Adrenal gland (tissue), 12 donors: ENCODE data around the gene SIN3A. TPM values are rescaled to one million over a fixed set of nuclear protein-coding genes. Genes with fewer than 3 reads are reported as not detected.

ENCODE experiments used
- DNase-seq, 7 donors: peaks; one replicate each; pipeline ENCODE4 v3.0.0-alpha.2; 2019 to 2020
- H3K27ac ChIP-seq, 5 donors: fragments of 200-600 bp; sonication (generic) in 4 of 5; 1 replicate in 3 of 5; 2 replicates in 2 of 5; pipeline versions ENCODE4 v1.5.1 to v1.8.0; 2016 to 2020; ENCODE audit warnings: mild to moderate bottlenecking in 1 of 5
- H3K27me3 ChIP-seq: fragments of 200-600 bp; 2 replicates; pipeline ENCODE4 v1.8.0; 2021
- H3K36me3 ChIP-seq, 2 donors: fragments of 200-600 bp; replicated peaks in 1 of 2; 1 replicate in 1 of 2; 2 replicates in 1 of 2; pipeline versions ENCODE4 v1.5.1 to v1.8.0; 2018 to 2022
- H3K4me1 ChIP-seq, 2 donors: fragments of 200-600 bp; replicated peaks in 1 of 2; 1 replicate in 1 of 2; 2 replicates in 1 of 2; pipeline versions ENCODE4 v1.5.1 to v1.8.0; 2018 to 2021
- H3K4me3 ChIP-seq, 4 donors: fragments of 200-600 bp; sonication (generic) in 3 of 4; one replicate each; pipeline ENCODE4 v1.5.1; 2016 to 2018
- H3K9me3 ChIP-seq, 3 donors: fragments of 200-600 bp; sonication (generic) in 1 of 3; replicated peaks in 1 of 3; 1 replicate in 2 of 3; 2 replicates in 1 of 3; pipeline versions ENCODE4 v1.5.1 to v1.8.0; 2016 to 2021
- POLR2A ChIP-seq, 2 donors: fragments of 450-650 bp; IDR thresholded peaks; one replicate each; pipeline ENCODE4 v1.6.1; 2017; ENCODE audit warnings: antibody characterized with exemption in 2 of 2, mild to moderate bottlenecking in 2 of 2, moderate library complexity in 1 of 2
- WGBS, 4 donors: extraction: QIAGEN DNeasy Blood & Tissue Kit in 2 of 4; methylation state at CpG; one replicate each; pipeline versions ENCODE4 v1.1.5 to v1.1.7; 2013 to 2017; 5-methylcytosine and 5-hydroxymethylcytosine counted together
- intact Hi-C, 2 donors: fragments of 100-400 bp; cut with DNase I; formaldehyde crosslinking; loops; one replicate each; pipeline versions ENCODE4 v1.14.1 to v1.15.0; 2022 to 2023
- microRNA counts, 2 donors: library from miRNA; unstranded; fragments of <30 nt; microRNA quantifications; one replicate each; lab custom pipeline; 2016
- microRNA-seq, 3 donors: library from miRNA; unstranded; fragments of <30 nt; microRNA quantifications; one replicate each; pipeline ENCODE4, GENCODE V29; 2017 to 2020
- polyA plus RNA-seq, 3 donors: library from polyadenylated mRNA; stranded (reverse); fragments of 200-250 nt in 2 of 3; fragments of 350-450 nt in 1 of 3; fragmentation: Illumina TruSeq in 1 of 3; extraction: RNeasy Lipid Tissue Mini Kit (QIAGEN cat#74804) in 1 of 3; gene quantifications; one replicate each; pipeline ENCODE4 v1.2.3, GENCODE V29; 2013 to 2014
- small RNA-seq, 2 donors: library from RNA; depleted of rRNA; stranded (forward); fragments of <200 nt; gene quantifications; one replicate each; pipeline ENCODE3, GENCODE V24; 2016
- total RNA-seq, 9 donors: library from RNA; depleted of rRNA in 4 of 9; stranded (reverse); fragments of >200 nt in 4 of 9; fragments of 120-200 nt in 1 of 9; fragmentation: NEBNext Ultra II Directional in 1 of 9; extraction: Animal tissue kit (Norgen Biotek cat#: 25700) in 1 of 9; gene quantifications; one replicate each; pipeline versions ENCODE4 v1.1.0 to v1.2.4, GENCODE V29; 2013 to 2023
- TF ChIP-seq, protein P1 (sequence below), 6 experiments: fragments of 450-650 bp in 4 of 6; fragments of 200-600 bp in 2 of 6; sonication (generic) in 1 of 6; IDR thresholded peaks; 1 replicate in 5 of 6; 2 replicates in 1 of 6; pipeline versions ENCODE4 v1.5.1 to v1.8.0; 2016 to 2021; ENCODE audit warnings: antibody characterized with exemption in 6 of 6, mild to moderate bottlenecking in 2 of 6, moderate library complexity in 1 of 6
- donor health status: healthy with polysubstance abuse.
- donor health status: Bipolar disorder and iron deficiency.
- donor health status: DM: yes; HTN: yes; CAD: no.
- donor health status: DM: no; HTN: no; CAD: no.
- donor health status: DM: no; HTN: no; CAD: no.
- donor health status: DM: yes; HTN: yes; CAD: no.

SIN3A gene
- total and polyA plus RNA-seq, 12 donors: 11.1 to 72.7 (median 32.0) TPM

DNA sequence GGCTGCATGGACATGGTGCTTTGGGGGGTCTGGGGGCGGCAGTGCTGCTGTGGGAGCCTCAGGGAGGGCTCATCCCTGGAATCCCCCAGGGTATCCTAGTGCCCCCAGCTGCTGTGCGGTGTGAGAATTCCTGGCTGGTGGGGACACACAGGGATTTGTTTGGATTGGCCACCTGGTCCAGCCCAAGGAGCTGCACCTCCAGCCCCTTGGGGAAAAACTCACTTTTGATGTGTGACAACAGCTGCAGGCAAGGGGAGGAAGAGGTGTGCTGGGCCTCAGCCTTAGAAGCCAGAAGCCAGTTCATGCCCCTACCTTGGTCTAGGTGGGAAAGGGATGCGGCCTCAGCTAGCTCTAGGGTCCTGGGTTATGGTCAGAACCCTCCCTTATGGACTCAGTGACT lies 124.0 kb downstream of the SIN3A start:
- no peak for TF ChIP-seq POLR2A (IDR thresholded peaks at IDR 0.05)
- TF ChIP-seq, protein P1, sequence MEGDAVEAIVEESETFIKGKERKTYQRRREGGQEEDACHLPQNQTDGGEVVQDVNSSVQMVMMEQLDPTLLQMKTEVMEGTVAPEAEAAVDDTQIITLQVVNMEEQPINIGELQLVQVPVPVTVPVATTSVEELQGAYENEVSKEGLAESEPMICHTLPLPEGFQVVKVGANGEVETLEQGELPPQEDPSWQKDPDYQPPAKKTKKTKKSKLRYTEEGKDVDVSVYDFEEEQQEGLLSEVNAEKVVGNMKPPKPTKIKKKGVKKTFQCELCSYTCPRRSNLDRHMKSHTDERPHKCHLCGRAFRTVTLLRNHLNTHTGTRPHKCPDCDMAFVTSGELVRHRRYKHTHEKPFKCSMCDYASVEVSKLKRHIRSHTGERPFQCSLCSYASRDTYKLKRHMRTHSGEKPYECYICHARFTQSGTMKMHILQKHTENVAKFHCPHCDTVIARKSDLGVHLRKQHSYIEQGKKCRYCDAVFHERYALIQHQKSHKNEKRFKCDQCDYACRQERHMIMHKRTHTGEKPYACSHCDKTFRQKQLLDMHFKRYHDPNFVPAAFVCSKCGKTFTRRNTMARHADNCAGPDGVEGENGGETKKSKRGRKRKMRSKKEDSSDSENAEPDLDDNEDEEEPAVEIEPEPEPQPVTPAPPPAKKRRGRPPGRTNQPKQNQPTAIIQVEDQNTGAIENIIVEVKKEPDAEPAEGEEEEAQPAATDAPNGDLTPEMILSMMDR (IDR thresholded peaks at IDR 0.05): no peak
- intact Hi-C loops: no loop called here

GRCh38 chr15:75327005-75327404 lies 124.5 kb downstream of the SIN3A start:
- H3K4me3 ChIP-seq: no peak overlapping the region
- WGBS, 4 donors: 82 to 94% (median 88%) methylated on average over 4 of the region's 4 CpGs
- H3K9me3 ChIP-seq: no peaks in the 10 kb centered on the region
- H3K4me1 ChIP-seq: peaks cover 0 to 4% of the 10 kb centered on the region in 2 donors
- no peak for TF ChIP-seq POLR2A (IDR thresholded peaks at IDR 0.05)
- TF ChIP-seq, protein P1 (IDR thresholded peaks at IDR 0.05): no peak
- H3K36me3 ChIP-seq: no peaks in the 10 kb centered on the region
- no peak for DNase-seq
- intact Hi-C loops: no loop called here
- H3K27ac ChIP-seq: no peak overlapping the region
- no peaks in the 10 kb centered on the region for H3K27me3 ChIP-seq

More for the DNA sequence above, 124.0 kb downstream of the SIN3A start:
- no peak for DNase-seq
- Histone ChIP-seq H3K4me1 (peaks cover 0 to 4% of the 10 kb centered on the region in 2 donors), H3K27me3 (no peaks in the 10 kb centered on the region), H3K27ac (no peak overlapping the region), H3K4me3 (no peak overlapping the region), H3K36me3 (no peaks in the 10 kb centered on the region), H3K9me3 (no peaks in the 10 kb centered on the region)
- WGBS, 4 donors: 40 to 95% (median 81%) methylated on average over 1 to 3 of the region's 3 CpGs

- peaks cover 0 to 4% of the 10 kb centered on the region in 2 donors for H3K4me1 ChIP-seq
- H3K27me3 ChIP-seq: no peaks in the 10 kb centered on the region
- intact Hi-C loops: no loop called here
- no peak overlapping the region for H3K4me3 ChIP-seq
- TF ChIP-seq POLR2A (IDR thresholded peaks at IDR 0.05): no peak
- H3K36me3 ChIP-seq: no peaks in the 10 kb centered on the region
- WGBS, 4 donors: 85 to 92% (median 91%) methylated on average over 4 of the region's 4 CpGs
- DNase-seq: peak in 1 of 7 donors; percentile 17
- no peaks in the 10 kb centered on the region for H3K9me3 ChIP-seq
- no peak overlapping the region for H3K27ac ChIP-seq
Measured at GRCh38 chr15:75325922-75326321, 125.6 kb downstream of the SIN3A start.

DNA sequence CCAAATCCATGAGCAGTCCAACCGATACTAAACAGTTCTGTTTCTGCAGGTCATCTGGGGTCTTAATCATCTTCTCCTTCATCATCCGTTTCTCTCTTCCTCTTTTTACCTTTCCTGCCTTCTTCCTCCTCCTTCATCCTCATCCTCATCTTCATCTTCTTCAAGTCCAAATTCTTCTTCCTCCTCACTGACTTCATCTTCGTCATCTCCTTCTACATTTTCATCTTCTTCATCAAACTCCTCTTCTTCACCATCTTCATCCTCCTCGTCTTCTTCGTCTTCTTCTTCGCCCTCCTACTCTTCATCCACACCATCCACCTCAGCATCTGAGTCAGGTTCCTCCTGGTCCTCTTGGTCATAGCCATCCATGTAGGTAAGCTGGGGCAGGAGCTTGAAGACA lies 129.8 kb downstream of the SIN3A start:
- intact Hi-C loops: no loop called here
- no peak for TF ChIP-seq POLR2A (IDR thresholded peaks at IDR 0.05)
- TF ChIP-seq, protein P1 (IDR thresholded peaks at IDR 0.05): no peak
- 87 to 92% (median 89%) methylated on average over 6 of the region's 6 CpGs for WGBS, 4 donors
- no peaks in the 10 kb centered on the region for H3K27me3 ChIP-seq
- H3K4me3 ChIP-seq: no peak overlapping the region
- no peaks in the 10 kb centered on the region for H3K9me3 ChIP-seq
- H3K36me3 ChIP-seq: no peaks in the 10 kb centered on the region
- H3K4me1 ChIP-seq: peaks cover 0 to 4% of the 10 kb centered on the region in 2 donors
- H3K27ac ChIP-seq: no peak overlapping the region
- DNase-seq: no peak

MicroRNAs within 50 kb of the gene (microRNA counts, 767-probe panel; counts per million panel counts)
- microRNA hsa-miR-631 (lab: Ali Mortazavi, UCI): 0 counts per million in 2 donors

Small RNA genes lying within 50 kb of the gene (microRNA-seq; reads per million reads assigned to microRNA genes)
- gene MIR631: 0 reads per million in 3 donors

Small RNA genes lying within 50 kb of the gene (small RNA-seq; reads per million reads assigned to genes)
- gene AC105036.2: 0 reads per million in 2 donors

Other genes with a start within 250 kb of the SIN3A start
- 10 to 100 TPM; 10.5 to 50.6 (median 31.5) TPM for gene C15orf39, start 249.8 kb downstream of the SIN3A start, total RNA-seq
- gene C15orf39, start 249.8 kb downstream of the SIN3A start, polyA plus RNA-seq: 10 to 100 TPM in 2 of 3 donors, 1 to 10 TPM in 1; 5.6 to 14.2 (median 12.4) TPM
- gene GOLGA6C, start 193.4 kb downstream of the SIN3A start, total RNA-seq: not detected
- not detected for gene GOLGA6C, start 193.4 kb downstream of the SIN3A start, polyA plus RNA-seq
- gene GOLGA6D, start 168.9 kb downstream of the SIN3A start, total RNA-seq: under 1 TPM in 2 of 9 donors, not detected in 7; 0.08 to 0.22 TPM
- gene GOLGA6D, start 168.9 kb downstream of the SIN3A start, polyA plus RNA-seq: under 1 TPM in 1 of 3 donors, not detected in 2; 0.15 TPM
- gene COMMD4, start 115.6 kb downstream of the SIN3A start, total RNA-seq: 100 to 1,000 TPM in 6 of 9 donors, 10 to 100 TPM in 3; 91.1 to 153 (median 110) TPM
- 100 to 1,000 TPM in 2 of 3 donors, 10 to 100 TPM in 1; 35.9 to 254 (median 210) TPM for gene COMMD4, start 115.6 kb downstream of the SIN3A start, polyA plus RNA-seq
- 100 to 1,000 TPM in 2 of 9 donors, 10 to 100 TPM in 7; 11.7 to 123 (median 56.8) TPM for gene NEIL1, start 104.7 kb downstream of the SIN3A start, total RNA-seq
- gene NEIL1, start 104.7 kb downstream of the SIN3A start, polyA plus RNA-seq: 100 to 1,000 TPM in 2 of 3 donors, 1 to 10 TPM in 1; 6.3 to 208 (median 142) TPM
- gene MAN2C1, start 83.1 kb downstream of the SIN3A start, total RNA-seq: 100 to 1,000 TPM; 107 to 353 (median 216) TPM
- 1,000 to 10,000 TPM in 1 of 3 donors, 100 to 1,000 TPM in 1, 10 to 100 TPM in 1; 46.8 to 1,091 (median 874) TPM for gene MAN2C1, start 83.1 kb downstream of the SIN3A start, polyA plus RNA-seq
- gene PTPN9, start 127.6 kb upstream of the SIN3A start, total RNA-seq: 10 to 100 TPM; 11.7 to 28.5 (median 19.3) TPM
- gene PTPN9, start 127.6 kb upstream of the SIN3A start, polyA plus RNA-seq: 10 to 100 TPM in 1 of 3 donors, 1 to 10 TPM in 2; 5.9 to 20.1 (median 6.1) TPM
- 10 to 100 TPM; 18.5 to 40.8 (median 25.5) TPM for gene SNUPN, start 174.0 kb upstream of the SIN3A start, total RNA-seq
- 10 to 100 TPM; 13.5 to 21.8 (median 16.7) TPM for gene SNUPN, start 174.0 kb upstream of the SIN3A start, polyA plus RNA-seq
- gene IMP3, start 188.5 kb upstream of the SIN3A start, total RNA-seq: 100 to 1,000 TPM in 5 of 9 donors, 10 to 100 TPM in 4; 74.9 to 161 (median 125) TPM
- 10 to 100 TPM; 49.8 to 74.8 (median 64.0) TPM for gene IMP3, start 188.5 kb upstream of the SIN3A start, polyA plus RNA-seq
- gene SNX33, start 196.2 kb upstream of the SIN3A start, total RNA-seq: 10 to 100 TPM; 10.1 to 41.4 (median 24.2) TPM
- 10 to 100 TPM; 12.1 to 18.3 (median 12.9) TPM for gene SNX33, start 196.2 kb upstream of the SIN3A start, polyA plus RNA-seq